Activated CD4-positive, alpha-beta T cell treated with anti-CD3 and anti-CD28 coated beads for 48 hours (primary cell): ENCODE results near the gene EDC4.
"Not testable (repeated sequence)": the region's sequence is repeated elsewhere in the genome, so short reads cannot be mapped to it uniquely, and the experiment has no call there.

ENCODE experiments used
- DNase-seq: peaks from one replicate; pipeline ENCODE4 v3.0.0-alpha.2; 2020

EDC4 gene

DNA sequence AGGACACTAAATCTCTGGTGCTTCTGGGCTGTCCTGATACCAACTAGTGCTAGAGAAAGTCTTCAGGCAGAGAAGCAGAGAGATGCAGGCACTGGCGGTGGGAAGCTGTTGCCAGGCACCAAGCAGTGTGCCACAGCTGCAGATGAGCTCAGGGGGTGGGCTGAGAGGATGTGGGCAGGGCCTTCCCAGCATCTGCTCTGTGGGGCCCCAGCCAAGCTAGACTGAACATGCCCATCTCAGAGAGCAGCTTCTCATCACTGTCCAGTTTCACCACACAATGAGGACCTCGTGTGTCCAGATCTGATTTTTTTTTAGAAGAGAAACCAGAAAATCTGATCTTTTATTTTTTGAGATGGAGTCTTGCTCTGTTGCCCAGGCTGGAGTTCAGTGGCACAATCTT is 37.3 kb downstream of the EDC4 start:
- DNase-seq = peak; percentile 45

- no peak for DNase-seq
Measured at GRCh38 chr16:67914758-67915495, 42.1 kb downstream of the EDC4 start.

DNA sequence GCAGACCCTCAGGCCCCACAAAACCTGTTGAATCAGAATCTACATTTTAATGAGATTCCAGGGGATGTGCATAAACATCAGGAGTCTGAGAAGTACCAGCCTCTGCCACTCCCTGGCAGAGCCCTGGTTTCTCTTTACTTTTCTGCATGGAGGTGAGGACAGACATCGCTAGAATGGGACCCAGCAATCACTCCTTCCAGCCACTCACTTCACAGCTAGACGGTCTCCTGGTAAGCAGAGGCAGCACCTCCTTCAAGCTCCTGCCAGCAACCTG is 42.6 kb downstream of the EDC4 start:
- DNase-seq = not testable (repeated sequence)

GRCh38 chr16:67915831-67916723 is 43.2 kb downstream of the EDC4 start:
- DNase-seq = no peak

DNA sequence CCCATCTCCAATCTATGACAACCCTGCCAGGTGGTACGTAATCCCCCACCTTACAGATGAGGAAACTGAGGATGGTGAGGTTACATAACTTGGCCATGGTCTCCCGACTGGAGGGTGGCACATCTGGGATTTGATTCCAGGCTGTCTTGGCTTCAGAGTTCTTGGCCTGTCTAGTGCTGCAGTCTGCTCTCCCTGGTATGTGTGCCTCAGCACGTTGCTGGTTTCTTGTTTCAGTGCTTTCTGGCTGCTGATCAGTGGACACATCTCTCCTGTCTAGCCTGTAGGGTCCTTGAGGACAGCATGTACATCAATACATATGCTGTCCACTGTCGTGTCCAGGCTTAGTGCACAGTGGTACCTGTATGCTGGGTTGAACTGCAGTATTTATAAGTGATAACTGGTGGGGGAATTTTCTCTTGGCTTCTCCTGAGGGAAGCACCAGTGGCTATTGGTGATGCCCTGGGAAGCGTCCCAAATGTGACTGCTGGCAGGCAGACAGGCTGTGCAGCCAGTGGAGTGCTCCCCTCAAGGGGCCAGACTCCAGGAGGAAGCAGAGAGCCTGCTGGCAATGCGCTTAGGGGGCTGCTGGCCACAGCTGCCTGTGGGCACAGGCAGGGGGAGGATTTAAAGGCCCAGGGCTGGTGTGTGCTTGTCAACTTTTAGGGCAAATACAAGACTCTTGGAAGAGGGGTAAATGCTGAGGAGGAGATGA is 44.4 kb downstream of the EDC4 start:
- DNase-seq = no peak

DNA sequence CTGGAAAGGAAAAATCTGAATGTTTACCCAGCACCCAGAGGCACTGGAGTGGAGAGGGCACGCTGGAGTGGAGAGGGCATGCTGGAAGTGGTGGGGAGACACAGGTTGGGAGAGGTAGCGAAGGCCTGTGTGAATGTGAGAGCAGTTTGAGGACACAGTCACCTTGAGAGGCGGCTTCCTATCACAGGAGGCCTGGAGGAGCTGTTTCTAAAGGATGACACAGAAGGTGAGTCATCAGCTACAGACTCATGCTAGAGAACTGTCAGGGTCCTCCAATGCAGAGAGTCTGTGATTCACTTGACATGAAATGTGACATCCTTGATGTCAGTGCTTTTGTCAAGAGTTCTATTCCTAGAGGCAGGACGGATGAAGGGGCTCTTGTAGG is 45.0 kb downstream of the EDC4 start:
- peak; percentile 72 for DNase-seq

DNA sequence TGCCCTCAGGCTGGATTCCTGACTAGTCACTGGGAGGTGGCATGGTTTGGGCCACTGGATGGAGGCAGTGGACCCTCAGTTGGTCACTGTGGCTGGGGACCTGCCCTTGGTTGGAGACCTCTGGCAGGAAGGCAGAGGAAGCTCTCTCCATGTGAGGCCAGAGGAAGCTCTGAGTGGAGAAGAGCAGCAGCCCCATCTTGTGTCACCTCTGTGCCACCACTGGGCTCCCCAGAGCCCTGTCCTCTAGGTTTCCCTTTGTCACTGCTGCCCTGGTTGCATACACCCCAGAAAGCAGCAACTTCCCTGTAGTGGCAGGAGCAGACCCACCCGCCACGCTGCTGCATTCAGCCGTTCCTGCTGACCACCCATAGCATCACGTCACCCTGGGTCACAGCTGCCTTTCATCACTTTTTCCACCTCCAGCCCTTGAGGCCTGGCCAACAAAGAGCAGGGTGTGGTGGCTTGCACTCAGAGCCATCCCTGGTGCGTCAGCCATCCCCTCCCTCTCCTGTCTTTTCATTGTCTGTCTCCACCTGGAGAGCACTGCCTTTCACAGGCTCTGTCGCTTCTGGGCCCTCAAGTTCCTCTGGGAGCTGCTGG is 46.9 kb downstream of the EDC4 start:
- no peak for DNase-seq

DNA sequence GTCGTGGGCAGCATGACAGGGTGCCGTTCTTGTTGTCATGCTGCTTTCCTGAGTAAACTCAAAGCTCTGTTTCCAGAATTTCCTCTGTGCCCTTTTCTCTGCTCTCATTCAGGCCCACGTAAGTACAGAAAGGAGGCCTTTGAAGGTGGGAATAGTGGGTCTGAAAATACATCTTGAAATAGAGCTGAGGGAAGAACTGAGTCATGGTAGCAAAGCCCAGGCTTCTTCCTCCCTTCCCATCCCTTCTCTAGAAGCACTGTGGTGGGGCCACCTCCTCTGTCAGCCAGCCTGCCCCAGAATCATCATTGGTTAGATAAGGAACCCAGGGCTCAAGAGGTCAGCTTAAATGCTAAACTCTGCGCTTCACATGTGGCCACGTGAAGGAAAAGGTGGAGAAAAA is 49.4 kb downstream of the EDC4 start:
- no peak for DNase-seq

GRCh38 chr16:67922740-67923139 is 49.9 kb downstream of the EDC4 start:
- DNase-seq = no peak

GRCh38 chr16:67923414-67924116 is 50.7 kb downstream of the EDC4 start:
- no peak for DNase-seq

- DNase-seq = no peak
Measured at GRCh38 chr16:67924140-67924906, 51.5 kb downstream of the EDC4 start.

GRCh38 chr16:67926181-67926750 is 53.4 kb downstream of the EDC4 start:
- DNase-seq = no peak

DNA sequence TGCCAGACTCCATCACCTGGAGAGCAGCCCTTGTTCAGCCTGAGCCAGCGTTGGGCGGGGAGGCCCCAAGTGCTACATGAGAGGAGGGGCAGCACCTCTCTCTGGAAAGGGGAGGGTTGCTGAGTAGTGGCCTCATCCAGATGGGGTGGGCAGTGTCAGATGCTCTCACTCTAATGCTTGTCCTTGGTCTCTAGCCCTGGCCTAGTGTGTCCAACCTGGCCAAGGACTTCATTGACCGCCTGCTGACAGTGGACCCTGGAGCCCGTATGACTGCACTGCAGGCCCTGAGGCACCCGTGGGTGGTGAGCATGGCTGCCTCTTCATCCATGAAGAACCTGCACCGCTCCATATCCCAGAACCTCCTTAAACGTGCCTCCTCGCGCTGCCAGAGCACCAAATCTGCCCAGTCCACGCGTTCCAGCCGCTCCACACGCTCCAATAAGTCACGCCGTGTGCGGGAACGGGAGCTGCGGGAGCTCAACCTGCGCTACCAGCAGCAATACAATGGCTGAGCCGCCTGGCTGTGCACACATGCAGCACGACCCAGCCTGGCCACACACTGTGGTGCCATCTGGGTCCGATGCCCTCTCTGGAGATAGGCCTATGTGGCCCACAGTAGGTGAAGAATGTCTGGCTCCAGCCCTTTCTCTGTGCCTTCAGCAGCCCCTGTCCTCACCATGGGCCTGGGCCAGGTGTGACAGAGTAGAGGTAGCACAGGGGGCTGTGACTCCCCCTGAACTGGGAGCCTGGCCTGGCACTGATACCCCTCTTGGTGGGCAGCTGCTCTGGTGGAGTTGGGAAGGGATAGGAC is 54.5 kb downstream of the EDC4 start:
- no peak for DNase-seq

DNA sequence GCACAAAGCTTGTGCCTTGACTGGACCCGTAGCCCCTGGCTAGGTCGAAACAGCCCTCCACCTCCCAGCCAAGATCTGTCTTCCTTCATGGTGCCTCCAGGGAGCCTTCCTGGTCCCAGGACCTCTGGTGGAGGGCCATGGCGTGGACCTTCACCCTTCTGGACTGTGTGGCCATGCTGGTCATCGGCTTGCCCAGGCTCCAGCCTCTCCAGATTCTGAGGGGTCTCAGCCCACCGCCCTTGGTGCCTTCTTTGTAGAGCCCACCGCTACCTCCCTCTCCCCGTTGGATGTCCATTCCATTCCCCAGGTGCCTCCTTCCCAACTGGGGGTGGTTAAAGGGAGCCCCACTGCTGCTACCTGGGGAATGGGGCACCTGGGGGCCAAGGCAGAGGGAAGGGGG is 55.3 kb downstream of the EDC4 start:
- no peak for DNase-seq

DNA sequence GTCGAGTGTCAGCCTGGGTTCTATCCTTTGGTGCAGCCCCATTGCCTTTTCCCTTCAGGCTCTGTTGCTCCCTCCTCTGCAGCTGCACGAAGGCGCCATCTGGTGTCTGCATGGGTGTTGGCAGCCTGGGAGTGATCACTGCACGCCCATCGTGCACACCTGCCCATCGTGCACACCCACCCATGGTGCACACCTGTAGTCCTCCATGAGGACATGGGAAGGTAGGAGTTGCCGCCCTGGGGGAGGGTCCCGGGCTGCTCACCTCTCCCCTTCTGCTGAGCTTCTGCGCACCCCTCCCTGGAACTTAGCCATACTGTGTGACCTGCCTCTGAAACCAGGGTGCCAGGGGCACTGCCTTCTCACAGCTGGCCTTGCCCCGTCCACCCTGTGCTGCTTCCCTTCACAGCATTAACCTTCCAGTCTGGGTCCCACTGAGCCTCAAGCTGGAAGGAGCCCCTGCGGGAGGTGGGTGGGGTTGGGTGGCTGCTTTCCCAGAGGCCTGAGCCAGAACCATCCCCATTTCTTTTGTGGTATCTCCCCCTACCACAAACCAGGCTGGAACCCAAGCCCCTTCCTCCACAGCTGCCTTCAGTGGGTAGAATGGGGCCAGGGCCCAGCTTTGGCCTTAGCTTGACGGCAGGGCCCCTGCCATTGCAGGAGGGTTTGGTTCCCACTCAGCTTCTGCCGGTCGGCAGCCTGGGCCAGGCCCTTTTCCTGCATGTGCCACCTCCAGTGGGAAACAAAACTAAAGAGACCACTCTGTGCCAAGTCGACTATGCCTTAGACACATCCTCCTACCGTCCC is 55.9 kb downstream of the EDC4 start:
- peak; percentile 86 for DNase-seq

DNA sequence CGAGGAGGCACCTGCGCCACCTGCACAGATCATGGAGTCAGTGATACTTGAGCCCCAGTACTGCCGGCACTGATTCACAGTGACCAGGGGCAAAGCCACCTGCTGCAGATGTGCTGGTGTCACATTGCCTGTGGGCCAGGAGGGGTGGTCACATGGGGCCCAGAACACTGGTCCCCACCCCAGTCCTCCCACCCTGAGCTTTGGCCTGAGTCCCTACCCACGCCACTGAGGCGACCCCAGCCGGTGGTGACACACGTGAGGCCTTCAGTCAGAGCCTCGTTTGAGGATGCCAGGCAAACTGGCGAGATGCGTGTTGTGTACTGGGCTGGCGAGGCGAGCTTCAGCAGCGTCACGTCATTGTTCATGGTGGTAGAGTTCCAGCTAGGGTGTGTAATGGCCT is 57.3 kb downstream of the EDC4 start:
- no peak for DNase-seq

GRCh38 chr16:67930678-67931211 is 57.9 kb downstream of the EDC4 start:
- no peak for DNase-seq
